OCI-LY3 (cell line): ENCODE measurements around the gene DIAPH2.
A peak's percentile ranks its signal among the peaks of the same experiment; 100 is the strongest.
"Not testable (repeated sequence)": the region's sequence is repeated elsewhere in the genome, so short reads cannot be mapped to it uniquely, and the experiment has no call there.

Source experiments
- H2AFZ ChIP-seq: fragments of 200-600, 300-600 bp; shearing (Covaris generic); 2 replicates; pipeline ENCODE4 v1.6.0; 2014; ENCODE audit warnings: antibody characterized with exemption, low read depth, low read length
- H3K27ac ChIP-seq: fragments of 200-600, 300-600 bp; sonication (generic); 2 replicates; pipeline ENCODE4 v1.5.1; 2014; ENCODE audit warnings: mild to moderate bottlenecking, low read length, moderate library complexity, mixed read lengths
- H3K27me3 ChIP-seq: fragments of 200-600, 300-600 bp; sonication (generic); 2 replicates; pipeline ENCODE4 v1.6.1; 2014; ENCODE audit warnings: low read depth, low read length, mixed read lengths
- H3K36me3 ChIP-seq: fragments of 200-600, 300-600 bp; sonication (generic); replicated peaks from 2 replicates; pipeline ENCODE3; 2014; ENCODE audit warnings: low read depth, low read length, mixed read lengths
- H3K4me1 ChIP-seq: fragments of 300-600, 200-600 bp; sonication (generic); 2 replicates; pipeline ENCODE4 v1.6.1; 2014; ENCODE audit warnings: low read length, mixed read lengths
- H3K4me2 ChIP-seq: fragments of 200-600, 300-600 bp; sonication (generic); 2 replicates; pipeline ENCODE4 v1.6.1; 2014; ENCODE audit warnings: low read length, mixed read lengths
- H3K4me3 ChIP-seq: fragments of 300-600, 200-600 bp; sonication (generic); 2 replicates; pipeline ENCODE4 v1.5.1; 2014; ENCODE audit warnings: antibody characterized with exemption, mild to moderate bottlenecking, low read length, moderate library complexity
- H3K79me2 ChIP-seq: fragments of 300-600, 200-600 bp; shearing (Covaris generic); 2 replicates; pipeline ENCODE4 v1.6.1; 2014; ENCODE audit warnings: mild to moderate bottlenecking, low read length, mixed read lengths
- H3K9ac ChIP-seq: fragments of 300-600, 200-600 bp; shearing (Covaris generic); 2 replicates; pipeline ENCODE4 v1.6.0; 2014; ENCODE audit warnings: mild to moderate bottlenecking, low read length, moderate library complexity
- H3K9me3 ChIP-seq: fragments of 200-600, 300-600 bp; shearing (Covaris generic); 2 replicates; pipeline ENCODE4 v1.6.1; 2014; ENCODE audit warnings: low read length, mixed read lengths; ENCODE audit not compliant: insufficient read depth
- H4K20me1 ChIP-seq: fragments of 200-600, 300-600 bp; sonication (generic); 2 replicates; pipeline ENCODE4 v1.6.1; 2016; ENCODE audit warnings: low read length, mixed read lengths; ENCODE audit not compliant: insufficient read depth
- EZH2phosphoT487 ChIP-seq: fragments of 200-600 bp; shearing (Covaris generic); IDR thresholded peaks from 2 replicates; pipeline ENCODE4 v1.6.1; 2018; ENCODE audit warnings: antibody characterized with exemption, mixed run types, low read depth
- TF ChIP-seq, protein P1 (sequence below): fragments of 200-600, 300-600 bp; sonication (generic); IDR thresholded peaks from 2 replicates; pipeline ENCODE4 v1.5.1; 2014; ENCODE audit warnings: antibody characterized with exemption, low read length, low read depth

DIAPH2 gene

DNA sequence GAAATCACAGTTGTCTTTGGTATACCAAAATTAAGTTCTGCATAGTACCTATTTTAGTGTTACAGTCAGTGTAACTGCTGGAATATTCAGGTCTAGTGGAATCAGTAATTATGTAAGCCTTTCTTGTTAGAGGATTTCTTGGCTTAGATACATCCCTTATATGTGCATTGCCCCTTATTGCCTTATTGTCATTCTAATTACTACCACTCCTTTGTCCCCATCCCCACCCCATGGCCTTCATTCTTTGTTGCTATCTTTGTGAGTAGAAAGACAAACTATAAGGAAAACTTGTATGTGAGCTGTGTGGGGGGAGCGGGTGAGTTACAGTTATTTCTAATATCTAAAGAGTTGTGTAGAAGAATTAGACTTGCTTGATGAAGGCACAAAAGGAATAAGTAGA is 162.2 kb downstream of the DIAPH2 start:
- H3K4me1 ChIP-seq, result no peaks in the 10 kb centered on the region
- no peak overlapping the region for H2AFZ ChIP-seq
- no peak overlapping the region for H3K4me2 ChIP-seq
- H3K9ac ChIP-seq, result no peak overlapping the region
- no peaks in the 10 kb centered on the region for H3K9me3 ChIP-seq
- TF ChIP-seq, protein P1, sequence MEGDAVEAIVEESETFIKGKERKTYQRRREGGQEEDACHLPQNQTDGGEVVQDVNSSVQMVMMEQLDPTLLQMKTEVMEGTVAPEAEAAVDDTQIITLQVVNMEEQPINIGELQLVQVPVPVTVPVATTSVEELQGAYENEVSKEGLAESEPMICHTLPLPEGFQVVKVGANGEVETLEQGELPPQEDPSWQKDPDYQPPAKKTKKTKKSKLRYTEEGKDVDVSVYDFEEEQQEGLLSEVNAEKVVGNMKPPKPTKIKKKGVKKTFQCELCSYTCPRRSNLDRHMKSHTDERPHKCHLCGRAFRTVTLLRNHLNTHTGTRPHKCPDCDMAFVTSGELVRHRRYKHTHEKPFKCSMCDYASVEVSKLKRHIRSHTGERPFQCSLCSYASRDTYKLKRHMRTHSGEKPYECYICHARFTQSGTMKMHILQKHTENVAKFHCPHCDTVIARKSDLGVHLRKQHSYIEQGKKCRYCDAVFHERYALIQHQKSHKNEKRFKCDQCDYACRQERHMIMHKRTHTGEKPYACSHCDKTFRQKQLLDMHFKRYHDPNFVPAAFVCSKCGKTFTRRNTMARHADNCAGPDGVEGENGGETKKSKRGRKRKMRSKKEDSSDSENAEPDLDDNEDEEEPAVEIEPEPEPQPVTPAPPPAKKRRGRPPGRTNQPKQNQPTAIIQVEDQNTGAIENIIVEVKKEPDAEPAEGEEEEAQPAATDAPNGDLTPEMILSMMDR, result no peak
- no peak for TF ChIP-seq EZH2phosphoT487
- no peaks in the 10 kb centered on the region for H3K36me3 ChIP-seq
- no peaks in the 10 kb centered on the region for H3K79me2 ChIP-seq
- H4K20me1 ChIP-seq, result no peaks in the 10 kb centered on the region
- H3K4me3 ChIP-seq, result no peak overlapping the region
- H3K27ac ChIP-seq, result no peak overlapping the region
- no peaks in the 10 kb centered on the region for H3K27me3 ChIP-seq

DNA sequence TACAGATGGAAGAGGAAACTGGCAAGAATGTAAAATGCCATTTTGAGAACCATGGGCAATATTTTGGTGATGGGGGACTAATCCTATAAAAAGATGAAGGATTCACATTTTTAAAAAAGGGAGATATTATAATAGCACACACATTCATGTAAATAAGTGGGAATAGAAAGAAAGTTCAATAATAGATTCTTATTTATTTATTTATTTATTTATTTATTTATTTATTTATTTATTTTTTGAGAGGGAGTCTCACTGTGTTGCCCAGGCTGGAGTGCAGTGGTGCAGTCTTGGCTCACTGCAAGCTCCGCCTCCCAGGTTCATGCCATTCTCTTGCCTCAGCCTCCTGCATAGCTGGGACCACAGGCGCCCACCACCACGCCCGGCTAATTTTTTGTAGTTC is 174.8 kb downstream of the DIAPH2 start:
- H3K9me3 ChIP-seq, H3K9ac ChIP-seq, H3K27ac ChIP-seq, H3K27me3 ChIP-seq, H3K4me3 ChIP-seq, H3K4me2 ChIP-seq, H2AFZ ChIP-seq, H4K20me1 ChIP-seq, H3K36me3 ChIP-seq, H3K79me2 ChIP-seq: not testable (repeated sequence)
- H3K4me1 ChIP-seq, result peaks cover 22% of the 10 kb centered on the region

DNA sequence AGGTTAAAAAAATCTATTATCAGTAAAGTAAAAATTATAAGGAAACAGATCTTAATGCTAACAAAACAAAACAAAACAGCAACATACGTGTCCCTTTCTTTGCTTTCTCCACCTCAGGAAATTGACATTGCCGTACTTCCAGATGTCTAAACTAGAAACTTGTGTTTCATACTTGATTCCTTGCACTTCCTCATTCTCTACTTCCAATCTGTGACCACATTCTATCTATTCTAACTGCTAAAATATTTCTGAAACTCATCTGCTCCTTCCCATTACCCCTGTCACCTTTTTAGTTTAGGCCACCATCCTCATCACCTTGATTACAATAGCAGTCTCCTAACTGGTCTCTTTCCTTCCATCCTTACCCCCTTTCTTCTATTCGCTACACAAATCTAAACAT is 176.6 kb downstream of the DIAPH2 start:
- H3K4me3 ChIP-seq, result peak overlapping the region; percentile 44
- peaks cover 22% of the 10 kb centered on the region for H3K4me1 ChIP-seq
- no peak overlapping the region for H3K9ac ChIP-seq
- no peaks in the 10 kb centered on the region for H3K36me3 ChIP-seq
- H2AFZ ChIP-seq, result no peak overlapping the region
- TF ChIP-seq, protein P1, result no peak
- TF ChIP-seq EZH2phosphoT487, result no peak
- no peak overlapping the region for H3K27ac ChIP-seq
- peak overlapping the region; percentile 63 for H3K4me2 ChIP-seq
- no peaks in the 10 kb centered on the region for H3K27me3 ChIP-seq
- H3K79me2 ChIP-seq, result no peaks in the 10 kb centered on the region
- no peaks in the 10 kb centered on the region for H3K9me3 ChIP-seq
- no peaks in the 10 kb centered on the region for H4K20me1 ChIP-seq

DNA sequence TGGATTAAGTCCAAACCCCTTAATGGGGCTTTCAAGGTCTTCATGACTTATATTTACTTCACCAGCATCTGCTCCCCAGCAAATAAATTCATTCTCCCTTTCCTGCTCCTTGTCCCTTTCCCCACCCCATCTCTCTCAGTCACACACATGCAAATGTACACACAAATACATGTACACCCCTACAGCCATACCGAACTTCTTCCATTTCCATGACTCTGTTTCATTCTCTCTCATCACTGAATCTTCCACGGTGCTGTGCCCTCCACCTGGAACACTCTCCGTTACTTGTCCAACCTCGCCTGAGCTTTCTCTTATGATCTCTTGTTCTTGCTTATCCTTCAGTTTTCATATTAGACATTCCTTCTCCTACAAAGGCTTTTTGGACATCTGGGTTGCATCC is 177.0 kb downstream of the DIAPH2 start:
- Histone ChIP-seq H3K4me3 (peak overlapping the region; percentile 44), H3K9ac (no peak overlapping the region), H3K9me3 (no peaks in the 10 kb centered on the region), H2AFZ (no peak overlapping the region), H3K36me3 (no peaks in the 10 kb centered on the region), H3K4me1 (peaks cover 22% of the 10 kb centered on the region), H4K20me1 (no peaks in the 10 kb centered on the region), H3K27me3 (no peaks in the 10 kb centered on the region), H3K79me2 (no peaks in the 10 kb centered on the region), H3K4me2 (peak overlapping the region; percentile 63), H3K27ac (no peak overlapping the region)
- no peak for TF ChIP-seq EZH2phosphoT487
- TF ChIP-seq, protein P1, result no peak

DNA sequence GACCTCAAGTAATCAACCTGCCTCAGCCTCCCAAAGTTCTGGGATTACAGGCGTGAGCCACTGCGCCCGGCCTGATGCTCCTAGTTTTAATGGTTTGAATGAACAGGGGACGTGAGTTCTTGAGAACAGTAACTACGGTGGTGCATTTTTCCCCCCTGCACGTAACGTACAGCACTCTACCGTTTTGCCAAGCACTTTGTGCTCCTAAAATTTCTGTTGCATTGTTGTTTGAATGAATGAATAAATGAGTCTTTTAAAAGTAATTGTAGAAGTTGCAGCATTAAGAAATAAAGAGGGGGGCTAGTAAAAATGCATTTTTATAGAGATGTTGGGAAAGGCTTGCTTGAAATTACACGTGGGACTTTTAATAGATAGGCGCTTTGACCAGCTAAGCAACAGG is 199.0 kb downstream of the DIAPH2 start, which contains the start of gene RPA4:
TSS of gene RPA4 (plus strand) at position 301 of the 400 bp plus-strand sequence. CDS start 403 bp downstream, outside the sequence.
- no peak within 1 kb of the TSS for H3K9ac ChIP-seq
- TF ChIP-seq, protein P1, result no peak
- no peak within 1 kb of the TSS for H2AFZ ChIP-seq

More for the DNA sequence above, 199.0 kb downstream of the DIAPH2 start, which contains the start of gene RPA4:
- H3K36me3 ChIP-seq, result no peaks in the 10 kb centered on the region
- no peak within 1 kb of the TSS for H3K4me3 ChIP-seq
- no peaks in the 10 kb centered on the region for H3K9me3 ChIP-seq
- no peak within 1 kb of the TSS for H3K27ac ChIP-seq
- H3K27me3 ChIP-seq, result no peaks in the 10 kb centered on the region
- no peaks in the 10 kb centered on the region for H4K20me1 ChIP-seq
- no peaks in the 10 kb centered on the region for H3K4me1 ChIP-seq
- H3K79me2 ChIP-seq, result no peaks in the 10 kb centered on the region
- no peak within 1 kb of the TSS for H3K4me2 ChIP-seq
